Osteoblast (primary cell): ENCODE results near the gene FAM9A. TPM values are rescaled to one million over a fixed set of nuclear protein-coding genes. Genes with fewer than 3 reads are reported as not detected.

Source experiments
- DNase-seq: peaks from one replicate; pipeline ENCODE4 v3.0.0; 2011; ENCODE audit warnings: low spot score, mixed read lengths; ENCODE audit not compliant: insufficient read length; ENCODE audit errors: missing footprints
- H2AFZ ChIP-seq: 2 replicates; pipeline ENCODE4 v1.6.0; 2011; ENCODE audit warnings: mild to moderate bottlenecking, low read length
- H3K27ac ChIP-seq: 2 replicates; pipeline ENCODE4 v1.5.1; 2011; ENCODE audit warnings: mild to moderate bottlenecking, low read depth, low read length, moderate library complexity
- H3K27me3 ChIP-seq: 2 replicates; pipeline ENCODE4 v1.6.0; 2012; ENCODE audit warnings: mild to moderate bottlenecking, control low read depth, inconsistent platforms, low read length, moderate library complexity; ENCODE audit not compliant: insufficient read depth
- H3K36me3 ChIP-seq: 2 replicates; pipeline ENCODE4 v1.5.1; 2011; ENCODE audit warnings: mild to moderate bottlenecking, low read length, control low read depth, moderate library complexity; ENCODE audit not compliant: insufficient read depth
- H3K4me1 ChIP-seq: 2 replicates; pipeline ENCODE4 v1.5.1; 2011; ENCODE audit warnings: mild to moderate bottlenecking, low read length, control low read depth, moderate library complexity; ENCODE audit not compliant: insufficient read depth
- H3K4me2 ChIP-seq: 2 replicates; pipeline ENCODE4 v1.6.0; 2011; ENCODE audit warnings: mild to moderate bottlenecking, low read length; ENCODE audit not compliant: insufficient read depth
- H3K4me3 ChIP-seq: fragments of 200-600 bp; sonication (generic); 3 replicates; pipeline ENCODE4 v1.5.1; 2012; ENCODE audit warnings: mild to moderate bottlenecking, low read length, inconsistent platforms; ENCODE audit not compliant: insufficient read depth
- H3K79me2 ChIP-seq: 2 replicates; pipeline ENCODE4 v1.6.0; 2012; ENCODE audit warnings: mild to moderate bottlenecking, low read length, control low read depth, inconsistent platforms; ENCODE audit not compliant: insufficient read depth
- H3K9me3 ChIP-seq: 2 replicates; pipeline ENCODE4 v1.5.1; 2011; ENCODE audit warnings: low read depth, low read length, control low read depth
- H4K20me1 ChIP-seq: 2 replicates; pipeline ENCODE4 v1.6.0; 2012; ENCODE audit warnings: mild to moderate bottlenecking, low read length, control low read depth; ENCODE audit not compliant: insufficient read depth
- CTCF ChIP-seq: IDR thresholded peaks from 2 replicates; pipeline ENCODE4 v1.5.1; 2011; ENCODE audit warnings: mild to moderate bottlenecking, low read depth, low read length, moderate library complexity; ENCODE audit errors: extremely low read depth
- total RNA-seq: library from RNA; depleted of rRNA; stranded (reverse); fragments of >200 nt; gene quantifications from 2 replicates; pipeline ENCODE4 v1.2.3, GENCODE V29; 2012

FAM9A gene
- total RNA-seq, 1 donor = not detected

DNA sequence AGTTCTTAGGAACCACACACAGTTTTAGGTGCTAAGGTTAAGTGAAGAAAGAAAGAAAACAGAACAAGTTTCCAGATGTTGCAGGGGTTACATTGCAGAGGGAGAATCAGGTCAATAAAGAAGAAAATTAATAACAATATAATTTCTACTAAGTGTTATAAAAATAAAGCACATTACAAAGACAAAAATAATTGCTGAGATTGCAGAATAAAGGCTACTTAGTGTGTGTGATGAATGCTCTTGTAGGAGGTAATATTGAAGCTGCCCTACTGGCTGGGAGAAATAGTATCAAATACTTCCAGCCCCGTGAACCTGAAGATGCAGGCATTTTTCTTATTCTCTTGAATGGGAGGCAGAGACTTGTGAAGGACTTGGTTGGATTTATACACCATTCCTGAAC lies 33.2 kb upstream of the FAM9A start:
- H3K9me3 ChIP-seq = no peaks in the 10 kb centered on the region
- TF ChIP-seq CTCF = no peak
- H3K27me3 ChIP-seq = no peaks in the 10 kb centered on the region
- H2AFZ ChIP-seq = no peak overlapping the region
- no peak overlapping the region for H3K4me2 ChIP-seq
- no peaks in the 10 kb centered on the region for H3K4me1 ChIP-seq
- no peak overlapping the region for H3K27ac ChIP-seq
- H3K36me3 ChIP-seq = no peaks in the 10 kb centered on the region
- no peak overlapping the region for H3K4me3 ChIP-seq
- DNase-seq = no peak
- H4K20me1 ChIP-seq = no peaks in the 10 kb centered on the region
- H3K79me2 ChIP-seq = no peaks in the 10 kb centered on the region

GRCh38 chrX:8832582-8833378 lies 31.6 kb upstream of the FAM9A start:
- Histone ChIP-seq H3K4me2 (no peak overlapping the region), H3K27me3 (no peaks in the 10 kb centered on the region), H4K20me1 (no peaks in the 10 kb centered on the region), H3K9me3 (no peaks in the 10 kb centered on the region), H3K4me1 (no peaks in the 10 kb centered on the region), H3K79me2 (no peaks in the 10 kb centered on the region), H3K4me3 (no peak overlapping the region), H3K27ac (no peak overlapping the region), H3K36me3 (no peaks in the 10 kb centered on the region), H2AFZ (no peak overlapping the region)
- TF ChIP-seq CTCF = no peak
- no peak for DNase-seq

GRCh38 chrX:8823698-8824097 lies 22.5 kb upstream of the FAM9A start:
- Histone ChIP-seq H3K36me3 (no peaks in the 10 kb centered on the region), H3K27ac (no peak overlapping the region), H2AFZ (no peak overlapping the region), H4K20me1 (no peaks in the 10 kb centered on the region), H3K4me3 (no peak overlapping the region), H3K9me3 (no peaks in the 10 kb centered on the region), H3K4me2 (no peak overlapping the region), H3K4me1 (no peaks in the 10 kb centered on the region), H3K79me2 (no peaks in the 10 kb centered on the region), H3K27me3 (no peaks in the 10 kb centered on the region)
- TF ChIP-seq CTCF = no peak
- DNase-seq = no peak

- Histone ChIP-seq H3K4me3 (no peak overlapping the region), H3K4me1 (no peaks in the 10 kb centered on the region), H3K36me3 (no peaks in the 10 kb centered on the region), H4K20me1 (no peaks in the 10 kb centered on the region), H3K9me3 (no peaks in the 10 kb centered on the region), H3K27me3 (no peaks in the 10 kb centered on the region), H3K79me2 (no peaks in the 10 kb centered on the region), H3K27ac (no peak overlapping the region), H3K4me2 (no peak overlapping the region), H2AFZ (no peak overlapping the region)
- DNase-seq = no peak
- no peak for TF ChIP-seq CTCF
Measured at GRCh38 chrX:8822002-8822401, 20.8 kb upstream of the FAM9A start.
